ENCODE results near the gene RBPJ. TPM values are rescaled to one million over a fixed set of nuclear protein-coding genes. Genes with fewer than 3 reads are reported as not detected.

Gene RBPJ
- total RNA-seq, 2 donors from 2014 or later: 31.4 to 41.0 TPM

DNA sequence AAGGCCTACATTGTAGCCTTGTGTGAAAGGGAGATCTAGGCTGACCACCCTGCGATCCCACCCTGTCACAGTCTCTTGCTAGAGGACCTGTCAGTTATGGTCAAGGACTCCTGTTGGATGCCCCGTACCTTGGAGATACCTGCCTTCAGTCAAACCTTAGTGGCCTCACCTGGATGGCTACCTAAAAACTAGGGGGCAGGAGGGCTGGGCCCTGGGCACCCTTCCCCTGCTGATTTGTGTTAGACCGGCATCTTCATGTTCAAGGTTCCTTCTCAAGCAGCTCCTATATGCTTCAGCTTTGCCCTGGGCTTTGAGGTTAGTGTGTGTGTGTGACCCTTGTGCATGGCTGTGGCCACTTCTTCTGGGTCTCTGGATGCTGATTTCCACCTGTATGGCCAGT, 134.1 kb downstream of the RBPJ start:
- Histone ChIP-seq H3K36me3 (no peaks in the 10 kb centered on the region), H3K4me3 (no peak overlapping the region), H3K9me3 (peaks cover 0 to 8% of the 10 kb centered on the region in 2 donors), H3K4me1 (no peaks in the 10 kb centered on the region), H3K27ac (no peak overlapping the region), H3K27me3 (no peaks in the 10 kb centered on the region)
- DNase-seq (ENCODE audit: low spot score): no peak
- no peak for TF ChIP-seq CTCF (IDR thresholded peaks at IDR 0.05)

GRCh38 chr4:26455571-26455970, 134.8 kb downstream of the RBPJ start:
- Histone ChIP-seq H3K4me1 (no peaks in the 10 kb centered on the region), H3K36me3 (no peaks in the 10 kb centered on the region), H3K27me3 (no peaks in the 10 kb centered on the region), H3K9me3 (peaks cover 0 to 8% of the 10 kb centered on the region in 2 donors), H3K27ac (no peak overlapping the region), H3K4me3 (no peak overlapping the region)
- no peak for DNase-seq (ENCODE audit: low spot score)
- no peak for TF ChIP-seq CTCF (IDR thresholded peaks at IDR 0.05)

DNA sequence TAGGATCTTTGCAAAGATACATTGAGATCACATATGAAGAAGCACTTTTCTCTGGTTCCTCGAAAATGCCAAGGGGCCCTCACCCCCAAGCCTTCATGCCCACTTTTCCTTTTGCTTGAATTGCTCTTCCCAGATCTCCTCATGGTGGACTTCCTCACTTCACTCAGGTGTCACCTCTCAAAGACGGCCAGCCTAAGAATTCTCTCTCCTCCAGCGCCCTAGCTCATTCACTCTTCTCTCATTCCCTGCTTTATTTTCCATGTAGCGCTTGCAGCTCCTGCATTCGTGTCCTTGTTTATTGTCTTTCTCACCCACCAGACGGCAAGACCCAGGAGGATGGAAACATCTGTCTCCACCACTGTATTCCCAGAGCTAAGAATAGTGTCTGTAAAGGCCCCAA, 136.6 kb downstream of the RBPJ start:
- Histone ChIP-seq H3K27ac (no peak overlapping the region), H3K4me3 (no peak overlapping the region), H3K36me3 (no peaks in the 10 kb centered on the region), H3K4me1 (no peaks in the 10 kb centered on the region), H3K9me3 (peaks cover 0 to 8% of the 10 kb centered on the region in 2 donors), H3K27me3 (no peaks in the 10 kb centered on the region)
- no peak for TF ChIP-seq CTCF (IDR thresholded peaks at IDR 0.05)
- no peak for DNase-seq (ENCODE audit: low spot score)

- no peaks in the 10 kb centered on the region for H3K36me3 ChIP-seq
- H3K9me3 ChIP-seq: peaks cover 0 to 8% of the 10 kb centered on the region in 2 donors
- no peak for DNase-seq (ENCODE audit: low spot score)
- H3K27ac ChIP-seq: no peak overlapping the region
- no peaks in the 10 kb centered on the region for H3K27me3 ChIP-seq
- H3K4me3 ChIP-seq: no peak overlapping the region
- no peak for TF ChIP-seq CTCF (IDR thresholded peaks at IDR 0.05)
- no peaks in the 10 kb centered on the region for H3K4me1 ChIP-seq
Observed at GRCh38 chr4:26458157-26458561, 137.3 kb downstream of the RBPJ start.

- no peak for DNase-seq (ENCODE audit: low spot score)
- TF ChIP-seq CTCF (IDR thresholded peaks at IDR 0.05): peak; percentile 40 to 70
- H3K36me3 ChIP-seq: no peaks in the 10 kb centered on the region
- no peaks in the 10 kb centered on the region for H3K27me3 ChIP-seq
- no peaks in the 10 kb centered on the region for H3K4me1 ChIP-seq
- peaks cover 0 to 4% of the 10 kb centered on the region in 2 donors for H3K9me3 ChIP-seq
- no peak overlapping the region for H3K27ac ChIP-seq
- H3K4me3 ChIP-seq: no peak overlapping the region
Observed at GRCh38 chr4:26459054-26459755, 138.4 kb downstream of the RBPJ start.

Measured in right atrium auricular region (tissue), 2 donors.